ENCODE measurements around the gene NEO1. TPM values are rescaled to one million over a fixed set of nuclear protein-coding genes. Genes with fewer than 3 reads are reported as not detected.

The NEO1 gene
- total RNA-seq, 1 donor: 60.5 TPM

- no peak for TF ChIP-seq CTCF (IDR thresholded peaks at IDR 0.05; ENCODE audit: insufficient read depth, low read depth, low read length)
- no peak for DNase-seq (ENCODE audit: low read depth)
- H3K4me3 ChIP-seq (ENCODE audit: low read depth, low read length): no peak overlapping the region
Measured at GRCh38 chr15:73146419-73146818, 94.2 kb downstream of the NEO1 start.

- no peak for DNase-seq (ENCODE audit: low read depth)
- TF ChIP-seq CTCF (IDR thresholded peaks at IDR 0.05; ENCODE audit: insufficient read depth, low read depth, low read length): no peak
- no peak overlapping the region for H3K4me3 ChIP-seq (ENCODE audit: low read depth, low read length)
Measured at GRCh38 chr15:73150831-73151230, 98.6 kb downstream of the NEO1 start.

- no peak for TF ChIP-seq CTCF (IDR thresholded peaks at IDR 0.05; ENCODE audit: insufficient read depth, low read depth, low read length)
- H3K4me3 ChIP-seq (ENCODE audit: low read depth, low read length): no peak overlapping the region
- DNase-seq (ENCODE audit: low read depth): no peak
Measured at GRCh38 chr15:73153024-73153423, 100.8 kb downstream of the NEO1 start.

- DNase-seq (ENCODE audit: low read depth): no peak
- no peak for TF ChIP-seq CTCF (IDR thresholded peaks at IDR 0.05; ENCODE audit: insufficient read depth, low read depth, low read length)
- no peak overlapping the region for H3K4me3 ChIP-seq (ENCODE audit: low read depth, low read length)
Measured at GRCh38 chr15:73153447-73153846, 101.2 kb downstream of the NEO1 start.

GRCh38 chr15:73156431-73157191, 104.3 kb downstream of the NEO1 start:
- no peak overlapping the region for H3K4me3 ChIP-seq (ENCODE audit: low read depth, low read length)
- TF ChIP-seq CTCF (IDR thresholded peaks at IDR 0.05; ENCODE audit: insufficient read depth, low read depth, low read length): no peak
- no peak for DNase-seq (ENCODE audit: low read depth)

- no peak for TF ChIP-seq CTCF (IDR thresholded peaks at IDR 0.05; ENCODE audit: insufficient read depth, low read depth, low read length)
- H3K4me3 ChIP-seq (ENCODE audit: low read depth, low read length): no peak overlapping the region
- DNase-seq (ENCODE audit: low read depth): no peak
Measured at GRCh38 chr15:73161546-73161945, 109.3 kb downstream of the NEO1 start.

- no peak overlapping the region for H3K4me3 ChIP-seq (ENCODE audit: low read depth, low read length)
- TF ChIP-seq CTCF (IDR thresholded peaks at IDR 0.05; ENCODE audit: insufficient read depth, low read depth, low read length): no peak
- no peak for DNase-seq (ENCODE audit: low read depth)
Measured at GRCh38 chr15:73165435-73165834, 113.2 kb downstream of the NEO1 start.
